NCI-H2107 (cell line): ENCODE results near the gene DPY19L1.
"Not testable (repeated sequence)": the region's sequence is repeated elsewhere in the genome, so short reads cannot be mapped to it uniquely, and the experiment has no call there.

ENCODE experiments used
- DNase-seq: peaks from one replicate; lab custom pipeline; 2025; lab: John Stamatoyannopoulos, UW

DPY19L1 gene

DNA sequence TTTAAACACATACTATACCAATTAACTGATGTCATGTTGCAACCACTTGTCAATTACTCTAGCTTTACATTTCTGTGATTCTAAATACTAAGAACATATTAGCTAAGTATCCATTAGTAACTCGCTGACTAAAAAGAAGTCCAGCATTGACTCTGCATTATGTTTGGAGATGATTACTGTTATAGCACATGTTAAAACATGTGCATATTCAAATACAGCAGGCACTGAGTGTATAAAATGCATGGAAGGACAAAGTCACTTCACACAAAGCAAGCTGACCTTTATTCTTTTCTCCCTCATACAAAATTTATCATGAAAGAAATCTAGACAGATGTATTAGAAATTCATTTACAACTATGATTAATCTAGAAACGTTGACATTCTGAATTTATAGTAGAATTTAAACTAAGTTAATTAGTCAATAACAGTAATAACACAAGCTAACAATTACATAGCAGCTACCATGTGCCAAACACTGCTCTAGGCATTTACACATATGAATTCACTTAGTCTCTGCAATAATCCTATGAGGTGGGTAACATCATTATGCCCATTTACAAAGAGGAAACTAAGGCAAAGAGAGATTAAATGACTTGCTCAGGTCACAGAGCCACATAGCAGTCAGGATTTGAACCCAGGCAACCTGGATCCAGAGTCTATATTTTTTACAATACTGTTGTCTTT, 48.7 kb downstream of the DPY19L1 start:
- not testable (repeated sequence) for DNase-seq

DNA sequence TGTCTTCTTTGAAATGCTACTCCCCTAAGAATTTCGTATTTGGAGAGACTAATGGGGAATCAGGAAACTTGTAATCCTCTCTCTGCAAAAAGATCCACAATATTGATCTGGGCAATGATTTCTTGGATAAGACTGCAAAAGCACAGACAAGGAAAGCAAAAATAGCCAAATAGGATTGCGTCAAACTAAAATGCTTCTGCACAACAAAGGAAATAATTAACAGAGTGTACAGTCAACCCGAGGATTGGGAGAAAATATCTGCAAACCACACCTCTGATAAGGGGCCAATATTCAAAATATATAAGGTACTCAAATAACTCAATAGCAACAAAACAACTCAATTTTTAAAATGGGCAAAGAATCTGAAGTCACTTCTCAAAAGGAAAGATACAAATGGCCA, 52.1 kb downstream of the DPY19L1 start:
- not testable (repeated sequence) for DNase-seq

DNA sequence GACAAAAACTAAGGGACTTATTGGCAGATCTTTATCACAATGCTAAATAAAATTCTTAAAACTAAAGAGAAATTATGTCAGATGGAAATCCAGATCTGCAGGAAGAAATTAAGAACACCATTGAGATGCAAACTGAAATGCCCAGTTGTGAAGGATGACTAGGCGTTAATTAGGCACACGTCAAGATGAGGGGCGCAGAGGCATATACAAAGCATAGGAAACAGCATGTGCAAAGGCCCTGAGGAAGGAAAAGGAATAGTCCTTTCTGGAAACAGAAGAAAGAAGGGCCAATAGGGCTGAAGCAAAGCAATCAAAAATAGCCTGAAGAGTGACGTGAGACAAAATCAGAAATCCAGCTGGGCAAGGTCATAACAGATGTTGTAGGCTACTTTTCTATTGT, 53.1 kb downstream of the DPY19L1 start:
- DNase-seq: not testable (repeated sequence)

DNA sequence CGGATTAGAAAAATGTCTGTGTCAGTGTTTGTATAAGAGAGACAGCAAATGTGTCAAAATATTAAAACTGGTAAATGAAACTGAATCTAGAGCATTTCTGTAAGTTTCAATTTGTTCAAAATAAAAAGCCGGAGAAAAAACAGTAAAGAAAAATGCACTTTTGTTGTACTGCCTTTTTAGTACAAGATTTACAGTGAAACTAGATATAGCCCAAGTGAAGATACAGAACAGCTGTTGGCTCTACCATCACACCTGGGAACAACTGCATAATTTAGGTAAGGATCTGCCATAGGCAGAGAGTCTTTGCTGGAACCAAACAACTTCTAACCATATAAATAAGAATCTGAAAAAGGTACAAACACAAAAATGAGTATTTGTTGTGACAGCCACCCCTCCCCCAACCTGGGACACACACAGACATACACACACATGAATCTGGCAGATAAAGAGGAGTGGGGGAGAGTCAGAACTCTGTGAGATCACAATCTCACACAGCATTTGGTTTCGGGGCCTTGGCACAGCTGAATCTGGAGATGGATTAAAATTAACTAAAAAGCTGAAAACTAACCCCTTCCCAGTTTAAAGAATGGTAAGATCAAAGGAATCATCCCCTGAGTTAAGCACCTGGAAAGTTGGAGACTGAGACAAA, 54.8 kb downstream of the DPY19L1 start:
- DNase-seq: no peak

DNA sequence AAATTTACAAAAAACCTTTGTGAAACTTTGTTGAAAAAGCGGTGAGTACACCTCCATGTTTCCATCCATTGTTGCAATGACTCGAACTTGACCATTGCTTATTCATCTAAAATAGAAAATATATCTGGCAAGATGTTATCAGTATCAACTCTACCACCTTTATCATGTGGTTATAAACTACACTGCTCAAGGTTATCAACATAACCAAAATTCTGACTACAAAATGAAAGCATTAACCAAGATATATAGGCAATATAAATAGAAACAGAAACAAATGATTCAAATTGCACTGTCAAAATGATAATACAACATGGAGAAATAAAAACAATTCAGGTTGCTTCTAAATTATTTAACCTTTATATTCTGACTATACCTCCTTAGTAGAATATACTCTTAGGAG, 58.2 kb downstream of the DPY19L1 start:
- not testable (repeated sequence) for DNase-seq

DNA sequence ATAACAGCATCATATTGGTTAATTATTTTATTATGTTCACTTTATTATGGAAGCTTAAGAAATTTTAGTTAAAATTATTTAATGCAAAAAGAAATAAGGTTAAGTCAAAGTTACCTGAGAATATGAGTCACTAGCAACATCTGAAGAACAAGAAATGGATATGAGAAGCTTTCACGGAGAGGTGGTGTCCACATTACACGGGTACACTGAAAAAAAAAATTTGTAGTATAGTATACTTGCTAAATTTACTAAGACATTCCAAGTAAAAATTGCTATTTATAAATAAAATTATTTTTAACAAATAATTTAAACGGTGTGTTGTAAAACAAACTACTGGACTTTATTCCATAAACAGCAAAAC, 63.9 kb downstream of the DPY19L1 start:
- no peak for DNase-seq

DNA sequence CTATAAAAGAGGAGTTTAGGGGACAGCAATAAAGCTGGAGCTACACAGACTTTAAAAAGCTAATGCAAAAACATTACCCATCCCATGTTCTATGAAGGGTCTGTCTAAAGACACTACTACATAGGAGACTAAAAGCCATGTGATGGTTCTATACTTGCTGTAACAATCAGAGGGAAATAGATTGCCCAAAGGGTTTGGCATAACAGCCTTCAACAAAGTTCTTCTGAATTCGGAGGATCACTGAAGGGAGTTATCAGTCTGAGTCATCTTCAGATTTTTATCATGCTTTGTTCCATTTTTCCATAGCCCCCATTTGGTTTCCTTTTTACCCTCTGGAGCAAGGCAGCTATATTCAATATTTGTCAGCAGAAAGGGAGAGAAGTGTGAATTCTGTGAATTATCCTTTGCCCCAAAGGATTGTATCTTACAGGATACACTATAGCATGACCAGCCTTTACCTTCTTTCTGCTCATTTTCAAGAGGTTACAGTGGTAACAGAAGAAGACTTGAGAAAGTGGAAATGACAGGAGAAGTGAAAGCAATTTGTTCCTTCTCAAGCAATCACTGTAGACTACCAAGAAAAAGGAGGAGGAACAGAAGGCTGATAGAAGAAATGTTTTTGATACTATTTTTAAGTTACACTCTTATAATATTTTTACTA, 64.4 kb downstream of the DPY19L1 start:
- not testable (repeated sequence) for DNase-seq

DNA sequence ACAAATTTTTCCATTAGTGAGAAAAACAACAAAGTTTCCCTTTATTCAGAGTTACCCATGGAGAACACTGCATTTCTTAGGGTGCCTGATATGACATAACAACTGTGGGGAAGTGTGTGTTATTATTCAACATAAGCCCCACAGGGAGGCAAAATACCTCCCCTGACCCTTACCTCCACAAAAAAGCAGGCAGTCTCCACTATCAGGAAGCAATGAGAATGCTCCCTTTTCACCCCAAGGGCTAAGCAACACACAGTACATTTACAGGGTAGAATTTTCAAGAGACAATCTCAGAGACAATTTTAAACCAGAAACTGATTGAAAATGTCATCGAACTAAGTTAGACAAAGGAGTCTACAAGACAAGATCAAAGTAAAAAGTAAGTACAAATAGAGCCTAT, 69.5 kb downstream of the DPY19L1 start:
- DNase-seq: not testable (repeated sequence)

DNA sequence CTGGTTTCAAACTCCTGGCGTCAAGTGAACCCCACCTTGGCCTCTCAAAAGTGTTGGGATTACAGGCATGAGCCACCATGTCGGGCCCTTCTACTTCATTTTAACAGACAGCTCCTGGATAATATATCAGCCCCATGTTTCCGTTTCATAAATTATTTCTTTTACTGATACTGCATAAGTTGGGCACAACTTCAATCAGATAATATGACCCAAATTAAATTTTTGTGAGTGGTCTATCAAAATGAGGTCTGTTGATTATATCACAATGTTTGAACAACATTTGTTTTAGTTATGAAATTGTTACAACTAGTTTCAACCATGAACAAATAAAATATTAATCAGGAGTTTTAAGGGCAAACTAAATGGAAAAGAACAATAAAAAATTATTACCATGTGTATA, 70.8 kb downstream of the DPY19L1 start:
- not testable (repeated sequence) for DNase-seq

DNA sequence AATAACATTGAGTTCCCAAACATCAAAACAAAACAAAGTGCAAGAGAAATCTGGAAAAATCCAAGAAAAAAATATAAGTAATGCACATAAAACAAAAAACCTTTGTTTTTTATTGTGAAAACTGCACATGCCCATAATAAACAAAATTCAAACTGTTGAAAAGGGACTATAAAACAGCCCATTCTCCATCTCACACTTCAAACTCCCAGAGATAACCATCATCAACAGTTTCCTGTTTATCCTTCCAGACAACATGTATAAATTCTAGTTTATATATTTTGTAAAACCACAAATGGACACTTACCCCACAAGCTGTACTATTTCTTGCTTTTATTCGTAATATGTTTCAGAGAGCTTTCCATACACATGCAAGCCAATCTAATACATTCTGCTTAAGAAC, 79.3 kb downstream of the DPY19L1 start:
- no peak for DNase-seq

DNA sequence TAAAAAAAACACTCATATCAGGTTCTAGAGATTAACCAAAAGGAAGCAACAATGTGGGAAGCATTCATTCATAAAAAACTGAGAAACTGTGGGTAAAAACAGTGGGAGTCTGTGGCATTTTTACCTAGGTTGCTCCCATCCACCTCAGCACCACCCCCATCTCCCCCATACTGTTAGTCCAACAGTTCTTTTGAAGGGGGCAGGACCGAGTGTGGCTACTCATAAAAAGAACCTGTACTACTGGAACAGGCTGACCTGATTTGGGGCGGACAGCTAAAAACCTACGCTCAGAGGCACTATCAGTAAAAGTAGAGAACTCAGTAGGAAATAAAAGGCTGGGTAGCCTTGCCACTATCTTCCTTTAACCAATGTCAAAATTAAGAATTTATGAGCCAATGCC, 84.5 kb downstream of the DPY19L1 start:
- no peak for DNase-seq

DNA sequence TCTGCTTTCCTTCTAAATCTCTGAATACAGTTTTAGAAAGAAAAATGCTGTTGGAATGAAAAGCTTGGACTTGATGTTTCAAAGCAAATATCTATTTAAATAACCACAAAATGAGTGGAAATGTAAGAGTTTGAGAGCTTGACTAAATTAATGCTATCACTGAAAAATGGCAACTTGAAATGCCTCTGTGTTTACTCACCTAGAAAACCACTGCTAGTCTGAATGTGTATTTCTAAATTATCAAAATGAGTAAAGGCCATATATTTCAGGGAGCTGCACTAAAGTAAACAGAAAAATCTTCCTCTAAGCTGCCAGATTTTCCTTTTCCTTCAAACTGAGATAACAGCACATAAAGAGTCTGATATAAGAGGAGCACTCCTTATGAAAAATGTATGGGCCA, 87.9 kb downstream of the DPY19L1 start:
- DNase-seq: no peak

DNA sequence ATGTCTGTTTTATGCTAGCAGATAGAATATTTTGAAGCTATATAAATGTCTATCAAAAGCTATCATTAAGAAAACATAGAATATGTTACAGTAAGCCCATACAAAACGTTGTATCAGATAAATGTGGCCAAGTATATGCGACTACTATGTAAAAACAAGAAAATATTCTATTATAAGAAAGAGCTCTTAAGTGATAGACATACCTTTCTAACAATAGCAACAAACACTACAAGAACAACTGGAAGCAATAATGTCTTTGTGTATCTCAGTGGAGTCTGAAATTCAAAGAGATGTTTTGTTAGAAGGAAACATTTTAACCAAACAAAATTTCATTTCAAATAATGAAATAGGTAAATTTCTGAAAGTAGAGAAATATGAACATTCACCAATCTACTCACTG, 89.9 kb downstream of the DPY19L1 start:
- not testable (repeated sequence) for DNase-seq

DNA sequence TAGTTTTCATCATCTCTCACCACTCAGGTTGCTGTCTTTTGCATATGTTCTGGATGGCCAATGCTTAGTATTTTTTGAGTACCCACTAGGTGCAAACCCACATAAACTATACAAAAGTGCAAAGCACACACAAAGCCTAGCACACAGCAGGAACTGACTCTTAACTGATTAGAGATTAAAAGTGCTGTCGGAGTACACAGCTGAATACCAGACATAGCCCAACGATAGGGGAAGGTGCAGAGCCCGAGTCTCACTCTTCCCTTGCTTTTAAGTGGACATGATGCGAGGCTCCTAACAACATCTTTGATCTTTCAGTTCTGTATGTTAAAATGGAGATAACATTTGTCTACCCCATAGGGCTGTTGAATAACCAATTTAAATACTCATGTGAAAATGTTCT, 90.8 kb downstream of the DPY19L1 start:
- DNase-seq: no peak

DNA sequence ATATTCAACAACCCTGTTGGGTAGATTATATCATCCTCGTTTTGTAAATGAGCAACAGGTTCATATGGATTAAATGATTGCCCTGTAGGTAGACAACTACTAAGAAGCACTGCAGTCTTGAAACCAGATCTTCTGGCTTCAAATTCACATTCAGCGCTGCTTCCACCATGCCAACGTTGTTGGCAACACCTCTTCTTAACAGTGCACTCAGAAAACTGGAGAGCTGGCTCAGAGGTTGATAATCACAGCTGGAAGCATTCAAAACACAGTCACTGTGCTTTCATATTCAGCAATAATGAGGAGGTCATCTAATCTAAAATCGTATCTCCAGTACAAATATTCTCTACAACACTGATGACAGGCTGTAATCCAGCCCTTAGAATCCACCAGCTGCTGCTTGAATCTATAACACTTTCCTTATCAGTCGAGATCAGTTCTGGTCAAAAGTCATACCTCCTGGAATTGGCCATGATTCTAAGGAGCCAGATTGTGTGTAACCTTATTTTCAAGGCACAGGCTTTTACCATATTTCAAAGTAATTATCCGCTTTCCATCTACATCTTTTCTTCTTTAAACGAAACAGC, 91.3 kb downstream of the DPY19L1 start:
- DNase-seq: not testable (repeated sequence)

DNA sequence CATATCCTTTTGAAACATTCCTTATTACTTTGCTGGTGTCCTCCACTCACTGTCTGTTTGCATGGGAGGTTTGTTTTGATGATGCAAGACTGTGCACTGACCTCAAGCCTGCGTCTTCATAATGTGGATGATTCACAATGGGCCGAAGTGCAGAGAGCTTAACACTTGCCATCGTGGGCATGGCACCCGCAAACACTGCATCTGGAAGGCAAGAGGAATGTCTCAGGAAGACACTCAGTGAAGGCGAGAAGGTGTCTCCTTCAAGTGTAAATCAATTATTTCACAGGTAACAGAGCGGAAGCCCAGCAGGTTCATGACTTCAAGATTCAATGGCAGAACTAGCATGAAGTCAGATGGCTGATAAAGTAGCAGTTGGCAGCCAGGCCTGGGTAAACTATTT, 98.1 kb downstream of the DPY19L1 start:
- no peak for DNase-seq

DNA sequence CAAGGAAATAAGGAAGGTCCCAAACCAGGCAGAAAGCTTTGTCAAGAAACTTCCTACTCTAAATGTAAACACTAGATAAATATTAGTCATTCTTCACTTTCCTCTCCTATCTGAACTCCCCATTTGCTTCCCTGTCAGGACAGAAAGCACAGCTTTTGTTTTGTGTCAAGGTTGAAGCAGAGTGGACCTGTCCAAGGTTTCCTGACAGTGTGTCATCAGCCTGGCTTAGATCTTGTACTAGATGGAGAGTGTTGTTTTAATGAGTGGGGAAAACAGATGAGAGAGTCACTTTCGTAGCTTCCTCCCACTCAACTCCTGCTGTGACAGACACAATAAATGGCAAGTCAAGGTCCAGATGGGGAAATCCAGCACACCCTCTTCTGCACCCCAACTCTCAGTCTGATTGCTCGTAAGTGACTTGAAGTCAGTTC, 101.5 kb downstream of the DPY19L1 start:
- DNase-seq: not testable (repeated sequence)

DNA sequence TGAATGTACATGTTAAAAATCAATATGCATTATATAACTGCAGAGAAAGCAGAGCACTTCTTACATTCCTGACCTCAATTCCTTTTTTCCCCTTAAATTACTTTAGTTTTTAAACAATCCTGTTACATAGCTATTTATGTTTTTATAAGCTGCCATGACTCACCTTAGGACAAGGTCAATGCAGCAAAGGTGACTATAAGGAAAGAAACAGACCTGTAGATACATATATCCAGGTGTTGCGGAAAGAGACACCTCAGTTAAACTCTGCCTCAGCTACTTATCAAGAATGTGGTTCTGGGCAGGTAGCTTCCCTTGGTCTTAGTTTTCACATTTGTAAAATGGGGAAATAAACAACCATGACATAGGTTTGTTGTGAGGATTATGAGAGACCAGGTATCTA, 105.5 kb downstream of the DPY19L1 start:
- DNase-seq: no peak

DNA sequence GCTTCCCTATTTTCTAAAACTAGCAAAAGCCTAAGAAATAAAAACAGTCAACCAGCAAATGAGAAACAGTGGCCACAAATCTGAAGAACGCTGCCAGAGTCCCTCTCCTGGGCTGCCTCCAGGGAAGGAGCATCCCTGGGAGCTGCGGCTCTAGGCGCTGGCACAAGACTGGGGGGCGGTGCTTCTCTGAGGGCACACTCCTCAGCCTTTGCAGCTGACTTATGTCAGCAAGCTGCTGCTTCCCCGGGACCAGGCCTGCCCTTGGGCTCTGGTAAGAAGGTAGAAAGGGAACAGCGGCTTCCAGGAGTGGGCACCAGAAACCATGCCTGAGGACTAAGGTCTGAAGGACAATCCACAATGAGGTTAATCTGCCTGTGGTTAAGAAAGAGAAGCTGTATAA, 107.5 kb downstream of the DPY19L1 start:
- not testable (repeated sequence) for DNase-seq

DNA sequence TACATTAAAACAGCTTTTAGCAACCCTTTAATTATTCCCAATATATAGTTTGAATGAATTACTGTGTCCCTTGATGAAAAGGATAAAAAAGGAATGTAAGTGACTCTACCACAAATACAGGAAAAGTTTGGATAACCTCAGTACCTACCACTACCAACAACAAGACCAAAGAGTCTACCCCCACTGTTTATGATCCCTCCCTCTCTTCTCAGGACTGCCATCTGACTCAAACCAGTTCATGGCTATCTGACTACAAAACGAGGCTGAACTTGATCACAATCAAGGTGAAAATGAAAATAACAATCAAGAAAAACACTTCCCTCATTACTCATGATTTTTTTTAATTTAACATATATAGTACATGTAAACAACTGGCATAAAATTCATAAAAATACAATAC, 108.7 kb downstream of the DPY19L1 start:
- DNase-seq: no peak

DNA sequence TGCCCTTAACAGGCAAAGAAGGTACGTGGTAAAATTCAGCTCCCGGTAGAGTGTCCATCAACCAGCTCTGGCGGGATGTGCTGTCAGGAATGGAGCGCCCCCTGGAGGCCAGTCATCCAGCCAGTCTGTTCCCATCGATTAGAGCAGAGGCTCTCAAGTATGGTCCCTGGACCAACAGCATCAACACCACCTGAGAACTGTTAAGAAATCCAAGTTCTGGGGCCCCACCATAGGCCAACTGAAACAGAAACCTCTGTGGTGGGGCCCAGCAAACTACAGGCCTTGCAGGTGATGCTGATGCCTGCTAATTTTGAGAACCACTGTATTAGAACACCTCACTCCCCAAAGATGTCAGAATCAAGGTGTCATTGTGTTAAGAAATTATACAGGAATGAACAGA, 109.2 kb downstream of the DPY19L1 start:
- no peak for DNase-seq

DNA sequence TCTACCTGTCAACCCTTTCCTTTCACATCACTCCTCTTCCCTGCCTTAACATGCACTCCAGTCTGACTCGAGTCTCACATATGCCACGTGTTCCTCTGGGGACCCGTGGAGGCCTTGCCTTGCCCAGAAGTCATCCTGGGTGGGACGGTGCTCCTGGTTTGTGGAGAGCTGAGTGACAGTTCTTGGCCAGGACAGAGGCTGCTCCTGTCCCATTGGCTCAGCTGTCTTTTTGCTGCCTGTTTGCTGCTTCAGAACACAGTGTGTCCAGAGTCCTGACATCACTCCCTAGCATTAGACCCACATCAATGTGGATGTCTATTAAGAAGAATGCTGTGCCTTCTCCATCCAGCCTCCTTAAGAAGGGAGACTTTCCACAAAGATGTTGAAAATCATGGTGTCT, 116.8 kb downstream of the DPY19L1 start:
- DNase-seq: not testable (repeated sequence)

DNA sequence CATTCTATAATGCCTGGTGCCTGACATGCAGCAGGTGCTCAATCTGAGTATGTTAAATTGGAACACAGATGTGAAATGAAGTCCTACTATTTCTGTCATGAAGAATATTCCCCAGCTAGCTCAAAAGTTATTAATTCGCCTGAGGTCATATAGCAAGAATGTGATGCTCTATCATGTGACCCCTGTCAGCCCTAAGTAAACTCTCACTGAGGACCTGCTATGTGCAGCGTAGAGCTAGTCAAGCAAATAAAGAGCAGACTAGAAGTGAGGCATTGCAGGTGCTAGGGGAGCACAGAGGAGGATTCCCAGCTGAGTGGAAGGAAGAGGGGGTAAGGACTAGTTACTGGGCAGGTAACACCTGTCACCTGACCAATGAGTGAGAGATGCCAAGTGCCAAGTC, 118.2 kb downstream of the DPY19L1 start:
- DNase-seq: not testable (repeated sequence)
